SW 1271 (cell line): Measurements from ENCODE around the gene NPAS3.

Source experiments
- DNase-seq, 2 experiments: peaks; one replicate each; lab custom pipeline; 2025; lab: John Stamatoyannopoulos, UW

The NPAS3 gene

DNA sequence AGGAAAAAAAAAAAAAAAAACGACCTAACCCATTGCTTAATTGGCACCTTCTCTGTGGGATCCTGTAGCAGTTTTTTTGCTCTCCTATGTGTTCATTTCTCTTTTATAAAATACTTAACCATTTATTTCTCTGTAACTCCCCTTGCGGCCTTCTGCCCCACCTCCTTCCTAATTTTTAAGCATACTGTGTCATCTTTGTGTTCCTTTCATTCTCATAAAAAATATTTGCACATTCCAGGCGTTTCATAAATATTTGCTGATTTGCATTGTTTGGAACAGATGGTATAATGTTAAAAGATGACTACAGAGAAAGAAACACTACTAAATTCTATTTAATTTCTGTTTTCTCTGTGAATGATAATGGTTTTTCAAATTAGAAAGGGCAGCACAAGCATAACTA, 77.9 kb downstream of the NPAS3 start:
- DNase-seq, result no peak

DNA sequence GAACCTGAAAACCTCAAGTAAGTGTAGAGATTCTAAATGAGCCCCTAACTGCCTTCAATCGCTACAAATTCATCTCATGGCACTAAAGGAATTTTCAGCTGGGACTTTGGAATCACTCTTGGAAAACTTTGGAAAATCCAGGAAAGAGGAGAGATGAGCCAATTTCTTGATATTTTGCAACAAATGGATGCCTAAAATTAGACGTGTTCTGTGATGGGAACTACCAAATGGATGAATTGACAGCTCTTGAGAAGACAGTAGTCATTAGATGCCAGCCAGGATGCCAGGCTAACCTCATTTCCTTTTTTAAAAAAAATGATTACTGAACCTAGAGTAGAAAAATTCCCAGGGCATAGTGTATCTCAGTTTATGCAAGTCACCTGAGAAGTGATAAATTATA, 78.3 kb downstream of the NPAS3 start:
- no peak for DNase-seq

DNA sequence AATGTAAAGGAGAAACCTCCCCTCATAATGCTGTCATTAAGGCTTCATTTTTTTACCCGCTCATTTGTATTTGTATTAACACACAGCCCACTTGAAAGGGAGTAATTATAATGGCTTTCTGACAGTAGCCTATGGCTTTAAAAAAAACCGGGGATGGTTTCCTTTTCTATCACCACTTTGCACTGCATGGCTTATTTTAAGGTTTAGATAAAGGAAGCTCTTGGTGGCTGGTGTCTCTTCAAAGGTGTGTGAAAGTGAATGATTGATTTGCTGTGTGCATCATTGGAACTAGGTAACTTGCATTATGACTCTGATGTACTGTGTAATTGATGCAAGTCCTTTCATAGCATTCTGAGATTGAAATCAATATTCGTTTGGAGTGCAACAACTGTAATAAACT, 80.7 kb downstream of the NPAS3 start:
- no peak for DNase-seq

DNA sequence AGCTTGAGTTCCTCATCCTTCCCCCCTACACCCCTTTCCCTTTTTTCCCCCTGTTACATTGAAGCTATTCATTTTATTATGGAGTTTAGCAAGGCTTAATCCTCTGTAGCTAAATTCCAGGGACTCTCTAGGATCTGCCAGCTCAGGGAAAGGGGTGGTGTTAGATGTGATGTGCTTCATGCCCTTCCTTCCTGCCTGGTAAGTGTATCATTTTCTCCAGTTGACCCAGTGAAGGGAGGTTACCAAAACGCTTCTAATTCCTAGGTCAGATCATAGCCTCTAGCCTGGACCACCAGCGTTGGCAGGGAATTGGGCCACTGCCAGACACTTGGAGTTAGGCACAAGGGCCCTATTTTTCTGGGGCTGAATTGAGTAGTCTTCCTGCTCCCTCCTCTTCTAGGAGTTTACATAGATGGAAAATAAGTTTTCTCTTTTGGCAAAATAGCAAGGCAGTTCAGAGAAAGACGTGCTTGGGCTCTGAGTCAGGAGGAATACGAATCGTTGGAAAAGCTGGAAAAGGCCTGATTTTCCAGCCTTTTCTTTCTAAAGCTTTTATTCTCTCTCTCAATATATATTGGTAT, 88.3 kb downstream of the NPAS3 start:
- DNase-seq, result no peak

DNA sequence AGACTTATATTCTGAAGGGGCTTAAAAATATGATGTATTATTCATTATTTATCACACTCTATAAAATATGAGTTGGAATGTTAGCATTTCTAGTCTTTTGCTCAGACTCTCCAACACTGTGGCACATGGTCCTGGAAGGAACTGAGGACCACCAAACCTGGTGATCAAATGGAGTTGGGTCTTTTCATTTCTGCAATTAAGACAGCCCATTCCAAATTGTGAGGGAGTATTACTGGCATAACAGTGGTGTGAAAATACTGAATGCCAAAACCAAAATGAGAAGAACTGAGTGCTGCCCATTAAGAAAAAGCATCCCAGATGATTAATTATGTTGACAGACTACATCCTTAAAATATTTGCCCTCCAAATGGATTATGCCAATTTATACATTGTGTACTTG, 90.8 kb downstream of the NPAS3 start:
- no peak for DNase-seq

DNA sequence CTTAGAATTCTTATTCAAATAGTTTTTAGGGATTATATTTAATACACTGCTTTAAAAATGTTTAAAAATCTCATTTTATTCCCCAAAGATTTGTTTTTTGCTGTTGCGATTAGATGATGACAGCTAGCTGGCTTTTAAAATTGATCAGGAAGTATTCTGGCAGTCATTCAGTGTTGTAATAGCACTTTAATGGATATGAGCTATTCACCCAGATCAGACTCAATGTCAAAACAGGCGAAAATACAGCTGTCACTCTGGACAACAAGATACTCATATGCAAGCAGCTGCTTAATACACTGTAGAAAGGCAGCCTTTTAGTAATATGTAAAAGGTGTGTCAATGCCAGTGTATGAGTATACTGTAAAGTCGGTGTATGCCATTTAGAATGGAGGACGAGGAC, 91.7 kb downstream of the NPAS3 start:
- DNase-seq, result no peak

DNA sequence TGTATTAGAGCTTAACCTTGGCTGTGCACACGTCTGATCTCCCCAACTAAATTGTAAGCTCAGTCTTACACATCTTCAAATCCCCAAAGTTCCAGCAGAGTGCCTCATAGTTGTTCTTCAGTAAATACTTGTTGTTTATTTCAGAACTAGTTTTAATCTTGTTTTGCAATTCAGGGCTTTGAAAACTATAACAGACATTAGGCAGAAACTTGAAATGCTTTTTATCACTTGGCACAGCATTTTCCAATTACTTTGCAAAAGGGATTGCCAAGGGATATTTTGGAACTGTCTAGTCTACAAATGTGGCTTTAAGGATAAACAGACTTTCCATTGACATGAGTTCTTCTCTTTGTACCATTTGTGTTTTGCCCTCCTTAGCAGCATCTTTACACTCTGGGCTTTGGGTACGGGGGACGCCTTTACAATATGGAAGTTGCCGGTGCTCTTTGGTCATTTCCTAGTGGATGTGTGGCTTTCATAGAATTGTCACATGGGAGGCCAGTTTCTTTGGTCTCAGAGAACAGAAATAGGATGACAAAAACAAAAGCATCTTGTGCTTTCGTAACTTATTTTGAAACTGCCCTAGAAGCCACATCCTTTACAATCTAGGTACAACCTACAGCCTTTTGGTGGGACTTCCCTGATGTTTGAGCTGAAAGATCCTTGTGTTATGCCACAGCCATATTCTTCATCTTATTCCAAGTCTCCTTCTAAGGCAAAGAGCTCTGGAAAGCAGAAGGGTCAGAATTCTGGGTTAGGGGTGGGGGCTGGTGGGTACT, 96.9 kb downstream of the NPAS3 start:
- no peak for DNase-seq

DNA sequence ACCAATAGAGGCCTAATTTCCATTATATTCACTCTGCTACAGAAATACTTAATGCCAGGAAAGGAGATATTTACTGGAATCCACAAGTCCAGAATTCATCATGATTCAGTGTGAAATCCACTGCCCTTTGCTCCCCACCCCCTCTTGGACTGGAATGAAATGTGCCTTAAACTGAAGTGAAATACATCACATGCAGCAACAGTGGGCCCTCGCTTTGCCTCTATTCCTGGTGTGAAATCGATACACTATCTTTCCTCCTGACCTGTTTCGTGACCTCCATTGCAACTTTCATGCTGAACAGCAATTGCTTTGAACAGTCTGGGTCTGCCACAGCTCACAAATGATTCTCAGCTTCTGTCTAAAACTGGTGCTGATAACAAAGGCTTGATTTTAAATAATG, 100.6 kb downstream of the NPAS3 start:
- no peak for DNase-seq

DNA sequence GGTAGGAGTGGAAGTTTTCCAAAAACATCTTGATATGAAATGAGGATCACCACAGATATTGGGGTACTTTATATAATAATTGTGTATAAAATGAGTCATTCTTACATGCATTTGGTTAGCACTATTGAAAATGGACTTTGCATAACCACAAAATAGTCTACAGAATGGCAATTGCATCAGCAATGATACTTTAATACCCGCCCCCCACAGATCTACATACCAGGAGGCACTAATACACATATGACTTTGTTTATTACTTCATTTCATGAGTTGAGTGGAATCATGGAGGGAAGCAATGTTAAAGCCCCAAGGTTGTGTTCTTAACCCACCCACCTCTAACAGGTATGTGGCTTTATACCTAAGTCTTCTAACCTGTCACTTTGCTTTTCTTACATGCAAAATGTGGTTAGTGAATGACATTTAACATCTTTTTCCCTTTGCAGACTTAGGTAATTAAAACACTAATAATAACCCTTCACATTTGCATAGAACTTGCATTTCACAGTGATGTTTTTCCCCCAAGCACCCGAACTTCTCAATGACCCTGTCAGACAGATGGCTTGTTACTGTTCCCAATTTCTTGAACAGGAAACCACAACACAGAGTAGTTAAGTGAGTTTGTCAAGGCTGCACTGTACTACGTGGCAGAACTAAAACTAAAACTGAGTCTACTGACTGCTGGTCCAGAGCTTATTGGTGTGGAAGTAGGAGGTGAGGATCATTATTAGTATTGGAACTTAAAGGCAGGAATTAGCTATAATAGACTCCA, 101.9 kb downstream of the NPAS3 start:
- DNase-seq, result no peak

DNA sequence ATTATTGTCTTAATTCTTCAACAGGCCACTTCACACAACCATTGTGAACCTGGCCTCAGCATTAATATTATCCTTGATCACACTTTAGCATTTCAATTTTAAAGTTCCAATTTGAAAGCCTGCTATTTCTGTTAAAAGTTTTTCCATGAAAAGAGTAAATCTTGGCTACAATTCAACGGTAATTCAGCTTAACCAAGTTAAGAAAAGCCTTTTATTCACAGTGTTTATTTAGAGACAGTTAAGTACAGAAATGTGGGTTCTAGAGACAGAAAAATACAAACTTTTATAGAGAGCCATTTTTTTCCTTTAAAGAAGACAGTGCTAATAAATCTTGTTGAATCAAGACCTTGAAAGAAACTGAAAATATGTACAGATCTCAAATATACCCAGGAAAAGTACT, 103.9 kb downstream of the NPAS3 start:
- DNase-seq, result no peak

DNA sequence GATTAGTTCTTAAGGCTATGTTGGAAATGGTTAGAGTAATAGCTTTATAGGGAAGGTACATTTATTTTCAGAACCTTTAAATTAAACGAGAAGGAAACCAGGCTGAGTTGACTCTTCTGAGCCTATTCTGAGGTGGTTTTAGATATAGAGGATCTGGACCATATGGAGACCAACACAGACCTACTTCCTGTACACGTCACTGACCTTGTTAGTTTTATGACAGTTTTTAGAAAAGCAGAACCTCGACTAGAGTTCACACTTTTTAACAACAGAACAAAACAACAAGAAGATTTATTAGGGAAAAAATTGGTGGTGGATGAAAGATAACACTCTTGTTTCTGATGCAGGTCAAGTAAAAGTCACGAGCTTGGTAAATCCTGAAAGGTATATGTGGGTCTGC, 107.1 kb downstream of the NPAS3 start:
- no peak for DNase-seq

DNA sequence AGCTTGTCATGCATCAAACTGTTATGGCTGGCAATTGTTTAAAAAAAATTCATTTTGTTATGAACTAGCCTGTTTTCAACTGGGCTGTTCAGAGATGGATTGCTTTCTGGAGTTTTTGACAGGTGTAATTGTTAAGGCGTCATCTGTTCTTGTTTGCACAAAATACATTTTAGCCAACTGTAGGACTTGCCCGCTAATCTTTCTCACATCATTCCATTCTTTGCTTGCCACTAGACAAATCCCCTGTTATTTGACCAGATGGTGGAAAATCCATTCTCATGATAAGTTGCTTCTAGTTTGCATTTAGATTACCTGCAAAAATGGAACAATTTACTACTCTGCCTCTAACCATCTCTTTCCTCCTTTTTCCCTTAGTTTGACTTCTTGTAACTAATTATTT, 114.3 kb downstream of the NPAS3 start:
- DNase-seq, result no peak

DNA sequence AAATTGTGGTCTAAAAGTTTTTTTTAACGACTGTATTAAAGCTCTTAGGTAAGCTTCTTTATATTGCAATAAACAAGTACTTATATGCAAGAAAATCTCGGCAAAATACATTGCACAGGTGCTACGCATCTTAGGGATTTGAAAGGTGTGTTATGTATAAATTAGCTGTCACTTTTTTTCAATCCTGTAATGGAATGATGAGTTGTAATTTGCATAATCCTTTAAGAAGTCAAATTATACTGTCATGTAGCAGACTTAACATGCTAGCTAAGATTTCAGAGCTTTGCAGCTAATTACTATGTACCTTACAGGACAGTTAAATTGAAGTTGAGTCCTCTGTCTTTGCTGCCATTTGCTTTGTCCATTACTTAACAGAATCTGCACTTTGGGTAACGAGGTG, 117.5 kb downstream of the NPAS3 start:
- DNase-seq, result no peak

DNA sequence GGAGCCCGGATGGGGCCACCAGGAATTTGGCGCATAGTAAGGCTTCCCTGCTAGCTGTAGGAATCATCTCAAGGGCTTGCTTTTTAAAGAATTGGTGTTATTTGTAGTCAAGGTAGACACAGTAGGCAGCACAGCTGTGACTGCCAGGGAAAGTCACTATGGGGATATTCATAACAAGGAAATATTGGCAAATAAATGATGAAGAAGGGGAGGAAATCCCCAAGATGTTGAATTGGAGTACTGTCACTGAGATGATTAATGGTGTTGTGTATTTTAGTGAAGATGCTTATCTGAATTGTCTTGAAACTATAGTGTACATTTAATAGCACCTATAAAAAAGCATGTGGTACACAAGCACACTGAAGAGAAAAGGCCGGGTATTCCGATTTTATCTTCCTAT, 118.9 kb downstream of the NPAS3 start:
- DNase-seq, result no peak

DNA sequence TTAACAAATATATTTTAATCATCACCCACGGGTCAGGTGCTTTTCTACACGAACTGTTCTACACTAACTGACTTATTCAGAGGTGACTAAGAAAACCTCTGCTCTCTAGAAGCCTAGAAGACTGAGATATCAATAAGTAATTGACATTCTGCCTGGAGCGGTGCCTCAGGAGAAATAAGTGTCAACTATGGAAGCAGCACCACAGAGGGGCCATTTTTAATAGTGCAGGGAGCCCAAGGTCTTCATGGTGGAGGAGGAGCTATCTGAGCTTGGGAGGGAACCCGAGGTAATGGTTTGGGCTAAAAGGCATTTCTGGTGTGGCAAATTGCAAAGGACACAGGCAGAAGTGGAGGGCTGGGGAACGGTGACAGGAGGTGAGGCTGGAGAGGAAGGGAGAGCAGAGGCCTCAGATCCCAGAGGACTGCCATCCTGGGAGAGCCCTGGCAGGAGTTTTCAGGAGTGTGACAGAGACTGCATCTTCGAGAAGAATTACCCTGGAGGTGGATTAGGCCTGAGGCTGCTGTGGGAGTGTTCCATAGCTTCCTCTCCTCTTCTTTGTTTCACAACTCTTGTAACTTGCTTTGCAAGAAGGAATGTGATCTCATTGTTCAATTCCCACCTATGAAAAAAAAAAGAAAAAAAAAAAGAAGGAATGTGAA, 123.1 kb downstream of the NPAS3 start:
- no peak for DNase-seq

DNA sequence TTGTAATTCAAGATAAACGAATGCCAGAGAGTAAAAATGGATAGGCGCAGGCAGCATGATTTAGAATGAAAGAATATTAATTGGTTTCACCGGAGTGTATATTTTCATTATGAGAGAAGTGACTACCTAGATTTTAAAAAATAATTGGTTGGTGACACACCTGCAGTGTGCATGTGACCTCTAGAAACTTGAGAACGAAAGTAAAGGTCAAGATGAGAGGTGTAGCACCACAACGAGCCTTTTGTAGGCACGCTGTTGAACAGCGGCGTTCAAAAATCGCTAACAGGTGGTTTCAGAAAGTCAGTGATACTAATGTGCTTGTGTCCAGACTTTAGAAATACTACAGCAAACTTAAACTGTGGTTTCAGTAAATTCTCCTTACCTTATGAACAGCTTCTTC, 123.8 kb downstream of the NPAS3 start:
- DNase-seq, result no peak

DNA sequence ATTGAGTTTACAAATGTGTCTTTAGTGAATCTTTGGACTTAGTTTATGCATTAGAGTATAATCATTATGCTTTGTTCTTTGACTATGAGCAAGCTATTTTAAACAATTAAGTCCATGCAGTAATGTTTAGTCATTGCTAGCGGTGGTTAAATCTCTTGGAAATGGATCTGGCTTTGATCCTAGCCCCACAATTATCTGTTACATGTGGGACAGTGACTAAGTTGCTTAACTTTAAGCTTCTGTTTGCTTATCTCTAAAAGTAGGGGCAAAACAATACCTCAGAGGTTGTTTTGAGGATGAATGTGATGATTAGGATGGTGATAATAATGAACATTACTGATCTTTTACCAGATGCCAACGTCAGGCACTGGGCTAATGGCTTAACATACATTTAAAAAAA, 124.2 kb downstream of the NPAS3 start:
- no peak for DNase-seq

DNA sequence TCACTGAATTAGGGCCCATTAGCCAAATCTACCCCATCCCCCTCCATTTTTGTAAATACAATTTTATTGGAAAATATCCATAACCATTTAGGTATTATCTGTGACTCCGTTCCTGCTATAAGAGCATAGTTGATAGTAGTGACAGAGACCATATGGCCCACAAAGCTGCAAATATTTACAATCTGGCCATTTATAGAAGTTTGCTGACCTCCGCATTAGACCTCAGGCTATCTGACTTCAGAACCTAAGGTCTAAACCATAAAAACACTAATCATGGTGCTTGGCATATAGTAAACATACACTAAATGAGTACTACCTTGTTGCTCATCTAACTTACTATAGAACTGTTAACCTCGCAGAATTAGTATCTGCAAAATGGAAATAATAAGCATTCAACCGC, 124.8 kb downstream of the NPAS3 start:
- DNase-seq, result no peak

DNA sequence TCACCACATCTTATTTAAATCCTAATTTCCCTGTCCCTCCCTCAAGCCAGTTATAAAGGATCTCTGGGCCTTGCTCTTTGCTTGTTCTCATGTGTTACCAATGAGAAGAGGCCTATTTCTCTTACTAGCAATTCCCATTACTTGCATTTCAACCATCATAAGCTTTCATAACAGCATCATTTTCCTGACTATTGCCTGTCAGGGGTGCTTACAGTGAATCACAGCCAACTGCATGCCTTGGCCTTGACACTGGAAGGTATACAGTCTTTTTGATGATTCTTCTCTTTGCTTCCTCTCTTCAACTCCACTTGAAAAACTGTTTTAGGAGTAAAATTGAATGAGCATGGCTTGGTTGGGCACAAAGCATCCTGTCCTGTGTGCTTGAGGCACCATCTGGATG, 127.0 kb downstream of the NPAS3 start:
- DNase-seq, result no peak

DNA sequence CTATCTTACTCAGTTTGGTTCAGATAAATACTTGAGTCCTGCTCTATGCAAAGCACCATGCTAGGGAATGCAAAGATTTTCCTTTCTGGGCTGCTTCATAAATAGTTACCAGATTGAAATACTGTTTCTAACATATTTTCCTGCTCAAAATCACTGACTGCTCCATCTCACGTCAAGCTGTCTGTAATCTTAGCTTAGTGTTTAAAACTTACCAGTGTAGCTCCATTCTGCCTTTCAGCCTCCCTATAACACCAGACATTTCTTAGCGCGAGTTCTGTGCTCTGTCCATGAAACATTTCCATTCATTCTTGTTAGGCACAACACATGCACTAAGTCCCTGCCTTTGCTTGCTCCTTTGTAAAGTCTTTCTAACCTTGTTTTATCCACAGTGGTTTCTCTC, 129.4 kb downstream of the NPAS3 start:
- no peak for DNase-seq

DNA sequence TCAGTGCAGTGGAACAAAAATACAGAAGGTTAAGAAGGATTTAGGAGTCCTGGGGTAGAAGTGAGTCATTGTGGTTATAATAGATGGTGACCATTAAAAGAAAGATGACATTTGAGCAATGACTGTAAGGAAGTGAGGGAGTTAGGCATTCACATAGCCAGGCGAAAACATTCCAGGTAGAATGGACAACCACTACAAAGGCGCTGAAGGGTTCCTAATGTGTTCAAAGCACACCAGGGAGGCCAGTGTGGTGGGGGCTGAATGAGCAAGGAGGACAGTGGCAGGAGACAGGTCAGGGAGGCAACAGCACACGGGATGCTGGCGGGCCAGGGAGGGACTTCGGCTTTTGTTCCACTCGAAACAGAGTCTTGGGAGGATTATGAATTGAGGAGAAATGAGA, 129.9 kb downstream of the NPAS3 start:
- DNase-seq, result no peak

DNA sequence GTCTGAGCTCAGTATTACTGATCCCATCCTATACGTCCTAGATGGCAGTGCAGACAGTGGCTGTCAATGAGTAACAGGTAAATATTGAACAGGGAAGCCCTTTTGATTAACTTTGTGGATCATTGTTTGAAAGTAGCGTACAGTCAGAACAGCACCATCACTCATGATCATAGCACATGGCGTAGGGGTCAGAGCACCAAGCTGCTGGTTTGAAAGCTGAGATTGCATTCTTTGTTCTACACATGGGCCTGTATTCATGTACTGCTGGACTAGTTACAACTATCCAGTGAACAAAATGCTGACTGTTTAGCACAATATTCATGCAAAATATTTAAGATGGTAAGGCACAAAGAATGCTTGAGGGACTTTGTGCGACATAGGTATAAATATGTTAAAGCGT, 131.8 kb downstream of the NPAS3 start:
- DNase-seq, result no peak

DNA sequence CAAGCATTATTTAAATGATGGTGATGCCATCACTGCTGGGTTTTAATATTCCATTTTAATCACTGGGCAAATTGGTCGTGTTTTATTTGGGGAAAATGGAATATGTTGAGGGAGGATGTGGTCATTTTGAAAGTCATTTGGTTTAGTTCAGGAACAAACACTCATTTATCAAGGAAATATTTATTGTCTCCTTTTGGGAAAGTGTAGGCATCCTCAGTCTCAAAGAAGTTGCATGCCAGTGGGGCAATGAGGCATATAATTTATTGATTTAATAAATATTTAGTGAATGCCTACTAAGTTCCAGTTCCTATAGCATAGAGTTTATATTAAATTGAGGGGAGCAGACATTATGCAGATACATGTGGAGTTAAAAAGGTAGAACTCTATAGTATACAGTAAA, 134.3 kb downstream of the NPAS3 start:
- DNase-seq, result no peak
